NCI-H446 treated with DMSO at 0.1 percent for 48 hours (cell line): ENCODE results near the gene CCDC66.
"Not testable (repeated sequence)": the region's sequence is repeated elsewhere in the genome, so short reads cannot be mapped to it uniquely, and the experiment has no call there.

Source experiments
- DNase-seq: peaks from one replicate; lab custom pipeline; 2025; lab: John Stamatoyannopoulos, UW

Gene CCDC66

GRCh38 chr3:56556908-56557830, at the start of gene CCDC66:
Gene CCDC66 (plus strand): TSS chr3:56557175. CDS start chr3:56557243, 68 bp downstream.
- DNase-seq, result peak; percentile 75

- no peak for DNase-seq
Observed at GRCh38 chr3:56519641-56520040, 37.3 kb upstream of the CCDC66 start.

- no peak for DNase-seq
Observed at GRCh38 chr3:56522374-56522773, 34.6 kb upstream of the CCDC66 start.

- DNase-seq, result no peak
Observed at GRCh38 chr3:56525291-56525690, 31.7 kb upstream of the CCDC66 start.

GRCh38 chr3:56536735-56537134, 20.2 kb upstream of the CCDC66 start:
- DNase-seq, result no peak

DNA sequence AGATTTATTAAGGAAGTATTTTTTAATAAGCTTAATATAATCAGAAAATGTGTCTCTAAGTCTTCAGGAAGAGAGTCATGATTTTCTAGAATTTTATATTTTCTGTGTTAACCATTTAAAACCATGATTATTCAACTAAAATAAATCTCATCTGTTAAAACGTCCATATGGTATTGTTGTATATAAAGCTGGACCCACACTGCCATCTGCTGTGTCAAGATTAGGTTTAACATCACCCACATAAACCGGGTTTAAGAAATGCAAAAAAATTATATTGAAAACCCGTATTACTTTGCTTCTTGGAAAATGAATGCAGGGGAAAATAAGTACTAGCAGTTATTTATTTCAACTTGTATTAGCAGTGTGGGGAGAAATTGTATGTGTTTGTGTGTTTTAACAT, 9.5 kb upstream of the CCDC66 start:
- no peak for DNase-seq

DNA sequence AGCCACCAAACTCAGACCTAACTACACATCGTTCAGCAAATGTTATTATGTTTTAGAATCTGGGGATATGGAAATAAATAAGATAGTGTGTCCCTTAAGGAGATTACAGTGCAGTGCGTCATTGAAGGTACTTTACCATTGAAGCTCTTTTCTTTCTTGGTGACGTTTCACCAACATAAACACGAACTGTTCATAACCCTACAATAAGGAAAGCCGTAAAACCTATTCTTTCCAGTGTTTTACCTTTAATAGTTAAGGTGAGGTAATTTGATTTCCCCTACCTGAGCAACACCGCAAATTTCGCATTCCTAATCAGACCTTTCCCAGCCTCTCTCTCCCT, 826 bp downstream of the CCDC66 start:
- DNase-seq, result no peak

GRCh38 chr3:56573501-56573900, 16.5 kb downstream of the CCDC66 start:
- DNase-seq, result no peak

DNA sequence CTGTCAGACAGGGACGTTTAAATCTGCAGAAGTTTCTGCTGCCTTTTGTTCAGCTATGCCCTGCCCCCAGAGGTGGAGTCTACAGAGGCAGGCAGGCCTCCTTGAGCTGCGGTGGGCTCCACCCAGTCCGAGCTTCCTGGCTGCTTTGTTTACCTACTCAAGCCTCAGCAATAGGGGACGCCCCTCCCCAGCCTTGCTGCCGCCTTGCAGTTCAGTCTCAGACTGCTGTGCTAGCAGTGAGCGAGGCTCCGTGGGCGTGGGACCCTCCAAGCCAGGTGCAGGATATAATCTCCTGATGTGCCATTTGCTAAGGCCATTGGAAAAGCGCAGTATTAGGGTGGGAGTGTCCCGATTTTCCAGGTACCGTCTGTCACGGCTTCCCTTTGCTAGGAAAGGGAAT, 25.0 kb downstream of the CCDC66 start:
- DNase-seq, result not testable (repeated sequence)

DNA sequence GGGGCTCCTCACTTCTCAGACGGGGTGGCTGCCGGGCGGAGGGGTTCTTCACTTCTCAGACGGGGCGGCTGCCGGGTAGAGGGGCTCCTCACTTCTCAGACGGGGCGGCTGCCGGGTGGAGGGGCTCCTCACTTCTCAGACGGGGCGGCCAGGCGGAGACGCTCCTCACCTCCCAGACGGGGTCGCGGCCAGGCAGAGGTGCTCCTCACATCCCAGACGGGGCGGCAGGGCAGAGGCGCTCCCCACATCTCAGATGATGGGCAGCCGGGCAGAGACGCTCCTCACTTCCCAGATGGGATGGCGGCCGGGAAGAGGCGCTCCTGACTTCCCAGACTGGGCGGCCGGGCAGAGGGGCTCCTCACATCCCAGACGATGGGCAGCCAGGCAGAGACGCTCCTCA, 27.3 kb downstream of the CCDC66 start:
- not testable (repeated sequence) for DNase-seq

DNA sequence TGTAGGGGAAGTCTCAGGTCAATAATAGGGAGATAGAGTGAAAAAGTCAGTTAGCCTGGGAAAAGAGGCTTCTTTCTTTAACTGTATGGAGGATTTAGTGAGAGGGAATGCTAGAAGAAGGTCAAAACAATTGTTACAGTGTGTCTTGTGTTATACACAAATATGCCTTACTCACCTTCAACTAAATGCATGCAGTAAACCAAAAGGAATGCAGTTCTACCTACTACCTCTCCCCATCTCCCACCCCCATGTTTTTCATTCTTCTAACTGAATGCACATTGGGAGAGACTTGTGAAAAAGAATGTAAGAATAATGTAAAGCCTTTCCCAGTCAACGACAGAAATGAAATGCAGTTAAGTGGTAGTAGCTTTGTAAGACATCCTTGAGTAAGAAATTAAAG, 33.8 kb downstream of the CCDC66 start:
- no peak for DNase-seq

GRCh38 chr3:56591262-56591661, 34.3 kb downstream of the CCDC66 start:
- DNase-seq, result no peak

DNA sequence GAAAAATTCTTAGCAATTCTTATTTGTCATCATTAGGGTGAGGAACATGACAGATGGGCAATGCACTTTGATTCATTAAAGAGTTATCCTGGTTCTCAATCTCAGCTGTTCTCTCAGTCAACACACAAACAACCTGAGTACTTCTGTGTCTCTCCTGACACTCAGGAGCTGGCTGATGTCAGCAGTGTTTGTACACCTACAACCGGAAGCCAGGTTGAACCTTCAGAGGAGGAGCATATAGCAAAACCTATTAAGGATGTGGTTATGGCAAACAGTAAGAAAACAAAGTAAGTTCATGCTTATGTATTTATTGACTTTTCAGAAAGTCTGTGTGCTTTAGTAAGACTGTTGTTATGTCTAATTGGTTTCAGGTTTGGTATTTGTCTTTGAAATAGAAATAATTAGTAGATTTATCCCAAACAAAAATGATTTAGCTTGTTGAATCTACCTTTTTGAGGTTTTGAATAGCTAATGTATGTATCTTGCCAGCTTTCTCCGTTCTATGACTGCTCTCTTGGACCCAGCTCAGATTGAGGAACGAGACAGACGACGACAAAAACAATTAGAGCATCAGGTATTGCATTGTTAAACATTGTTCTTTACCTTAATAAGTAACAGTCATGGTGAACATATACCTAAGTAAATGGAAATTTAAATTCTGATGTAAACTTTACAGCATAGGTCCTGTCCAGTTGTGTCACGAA, 36.6 kb downstream of the CCDC66 start:
- DNase-seq, result no peak

GRCh38 chr3:56595975-56596840, 39.2 kb downstream of the CCDC66 start:
- no peak for DNase-seq

GRCh38 chr3:56608479-56608878, 51.5 kb downstream of the CCDC66 start:
- not testable (repeated sequence) for DNase-seq

- no peak for DNase-seq
Observed at GRCh38 chr3:56610669-56611335, 53.8 kb downstream of the CCDC66 start.

DNA sequence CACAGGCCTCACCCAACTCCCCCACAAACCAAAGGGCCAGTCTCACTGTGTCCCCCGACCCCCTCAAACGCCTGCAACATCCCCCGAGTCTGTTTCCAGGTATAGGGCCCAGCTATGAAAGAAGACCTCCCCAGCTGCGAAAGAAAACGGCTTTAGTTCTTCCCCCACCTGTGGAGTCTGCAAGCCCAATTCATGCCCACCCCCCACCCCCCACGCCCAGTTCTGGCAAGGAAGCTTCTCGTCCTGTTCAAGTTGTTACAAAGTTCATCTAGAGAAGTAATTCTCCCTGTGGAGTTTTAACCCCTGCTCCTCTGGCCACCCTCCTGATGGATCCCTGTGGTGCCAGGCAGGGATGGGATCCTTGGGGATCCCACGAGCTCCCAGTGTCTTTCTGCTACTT, 54.4 kb downstream of the CCDC66 start:
- no peak for DNase-seq

- DNase-seq, result no peak
Observed at GRCh38 chr3:56612146-56612545, 55.2 kb downstream of the CCDC66 start.

DNA sequence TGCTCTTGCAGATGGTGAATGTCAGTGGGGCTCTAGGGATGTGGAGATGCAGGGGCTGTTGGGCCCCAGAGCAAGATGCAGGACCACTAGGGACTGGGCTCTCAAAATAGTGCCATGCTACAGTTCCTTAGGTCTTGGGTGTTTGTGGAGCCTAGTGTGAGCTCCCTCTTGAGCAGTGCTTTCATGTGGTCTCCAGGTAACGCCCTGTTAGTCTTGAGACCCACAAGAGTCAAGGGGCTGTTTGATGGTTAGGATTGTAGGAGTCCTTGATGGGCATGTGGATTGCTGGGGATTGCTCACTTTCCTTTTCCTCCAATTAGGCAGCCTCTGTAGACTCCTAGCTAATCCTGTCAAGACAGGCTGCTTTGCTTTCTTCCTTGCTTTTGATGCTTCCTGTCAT, 56.0 kb downstream of the CCDC66 start:
- DNase-seq, result no peak

GRCh38 chr3:56616478-56617006, 59.6 kb downstream of the CCDC66 start:
- no peak for DNase-seq

DNA sequence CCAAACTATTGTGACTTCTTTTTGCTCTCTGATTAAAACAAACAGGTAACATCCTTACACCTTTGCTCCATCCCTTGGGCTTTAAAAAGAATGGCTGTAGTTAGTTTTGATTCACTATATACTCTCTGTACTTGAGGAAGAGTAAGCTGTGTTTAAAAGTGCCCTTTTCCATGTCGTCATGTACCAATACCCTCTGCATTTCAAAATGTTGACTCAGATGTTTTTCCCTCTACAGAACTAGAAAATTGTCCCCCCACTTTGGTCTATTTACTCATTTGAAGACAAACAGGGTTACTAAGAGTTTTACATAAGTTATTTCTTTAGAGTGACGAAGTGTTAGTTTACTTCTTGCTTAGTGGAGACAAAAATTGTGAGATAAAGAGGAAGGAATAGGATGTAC, 63.4 kb downstream of the CCDC66 start:
- DNase-seq, result no peak

DNA sequence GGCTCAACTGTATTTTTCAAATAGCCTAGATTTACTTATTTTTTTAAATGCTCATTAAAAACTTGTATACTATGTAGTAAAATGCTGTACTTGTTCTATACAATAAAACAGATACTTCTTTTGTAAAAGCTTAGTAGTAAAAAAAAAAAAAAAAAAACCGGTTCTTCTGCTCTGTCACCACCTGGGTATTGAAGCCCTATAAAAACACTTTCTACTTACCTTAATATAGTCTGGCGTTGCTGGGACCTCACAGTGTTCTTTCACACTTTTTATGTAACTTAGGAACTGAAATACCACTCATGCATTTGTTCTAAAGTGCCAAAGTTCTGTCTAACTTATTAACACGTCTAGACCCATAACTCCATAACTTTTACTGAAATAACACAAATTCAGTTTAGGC, 64.7 kb downstream of the CCDC66 start:
- no peak for DNase-seq
